ENCODE data around the gene DQX1. TPM values are rescaled to one million over a fixed set of nuclear protein-coding genes. Genes with fewer than 3 reads are reported as not detected.

DQX1 gene
- total and polyA plus RNA-seq, 12 donors: 0.17 to 0.32 (median 0.24) TPM; not detected in 8

DNA sequence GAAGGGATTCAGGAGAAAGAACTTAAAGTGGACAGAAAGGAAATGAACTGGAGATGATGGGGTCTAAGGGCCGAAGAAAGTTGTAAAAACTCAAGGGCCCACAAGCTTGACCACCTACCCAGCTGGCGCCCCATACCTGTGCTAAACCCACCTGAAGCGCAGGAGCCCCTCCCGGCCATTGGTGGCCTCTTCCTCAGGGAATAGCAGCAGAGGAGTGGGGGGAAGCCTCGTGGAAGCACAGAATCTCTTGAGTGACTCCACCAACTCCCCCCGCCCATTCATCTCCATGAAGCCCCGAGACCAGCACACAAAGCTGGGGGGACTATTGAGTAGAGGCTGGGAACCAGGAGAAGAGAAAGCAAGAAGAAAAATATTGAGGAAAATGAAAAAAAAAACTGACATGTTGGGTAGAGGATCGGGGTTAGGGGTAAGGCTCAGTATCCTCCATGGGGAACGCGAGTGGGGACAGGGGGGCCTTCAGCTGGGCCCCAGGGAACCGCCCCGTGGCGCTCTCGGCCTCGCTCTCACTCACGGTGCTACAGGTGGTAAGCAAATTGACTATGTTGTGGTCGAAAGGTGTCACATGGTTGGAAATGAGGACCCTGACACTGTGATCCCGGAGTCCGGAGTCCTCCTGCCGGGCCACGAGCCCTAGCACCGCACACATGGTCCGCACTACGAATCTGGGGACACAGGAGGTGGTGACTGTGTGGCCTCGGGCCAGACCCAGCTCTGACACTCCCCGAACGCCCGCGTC, 2.7 kb upstream of the DQX1 start:
- WGBS, 4 donors: 15 to 26% (median 20%) methylated on average over 18 to 29 of the region's 29 CpGs
- no peak for DNase-seq
- Histone ChIP-seq H3K36me3 (replicated peaks in 1 of 2) (peaks cover 0 to 34% of the 10 kb centered on the region in 2 donors), H3K27ac (peak overlapping the region; percentile 65 to 93 (median 83)), H3K4me3 (peak overlapping the region; percentile 63 to 87 (median 78)), H3K27me3 (no peaks in the 10 kb centered on the region), H3K9me3 (replicated peaks in 1 of 3) (no peaks in the 10 kb centered on the region), H3K4me1 (replicated peaks in 1 of 2) (peaks cover 11 to 15% of the 10 kb centered on the region in 2 donors)
- intact Hi-C loops (cut with DNase I): loop anchor here (2.0 to 5.0 kb wide), 2 partner anchors 22 to 41 kb away; partner anchors contain the start of gene PCGF1 (in 1 of the 2)
- no peak for TF ChIP-seq POLR2A (IDR thresholded peaks at IDR 0.05)
- TF ChIP-seq, protein P1, sequence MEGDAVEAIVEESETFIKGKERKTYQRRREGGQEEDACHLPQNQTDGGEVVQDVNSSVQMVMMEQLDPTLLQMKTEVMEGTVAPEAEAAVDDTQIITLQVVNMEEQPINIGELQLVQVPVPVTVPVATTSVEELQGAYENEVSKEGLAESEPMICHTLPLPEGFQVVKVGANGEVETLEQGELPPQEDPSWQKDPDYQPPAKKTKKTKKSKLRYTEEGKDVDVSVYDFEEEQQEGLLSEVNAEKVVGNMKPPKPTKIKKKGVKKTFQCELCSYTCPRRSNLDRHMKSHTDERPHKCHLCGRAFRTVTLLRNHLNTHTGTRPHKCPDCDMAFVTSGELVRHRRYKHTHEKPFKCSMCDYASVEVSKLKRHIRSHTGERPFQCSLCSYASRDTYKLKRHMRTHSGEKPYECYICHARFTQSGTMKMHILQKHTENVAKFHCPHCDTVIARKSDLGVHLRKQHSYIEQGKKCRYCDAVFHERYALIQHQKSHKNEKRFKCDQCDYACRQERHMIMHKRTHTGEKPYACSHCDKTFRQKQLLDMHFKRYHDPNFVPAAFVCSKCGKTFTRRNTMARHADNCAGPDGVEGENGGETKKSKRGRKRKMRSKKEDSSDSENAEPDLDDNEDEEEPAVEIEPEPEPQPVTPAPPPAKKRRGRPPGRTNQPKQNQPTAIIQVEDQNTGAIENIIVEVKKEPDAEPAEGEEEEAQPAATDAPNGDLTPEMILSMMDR (IDR thresholded peaks at IDR 0.05): no peak

DNA sequence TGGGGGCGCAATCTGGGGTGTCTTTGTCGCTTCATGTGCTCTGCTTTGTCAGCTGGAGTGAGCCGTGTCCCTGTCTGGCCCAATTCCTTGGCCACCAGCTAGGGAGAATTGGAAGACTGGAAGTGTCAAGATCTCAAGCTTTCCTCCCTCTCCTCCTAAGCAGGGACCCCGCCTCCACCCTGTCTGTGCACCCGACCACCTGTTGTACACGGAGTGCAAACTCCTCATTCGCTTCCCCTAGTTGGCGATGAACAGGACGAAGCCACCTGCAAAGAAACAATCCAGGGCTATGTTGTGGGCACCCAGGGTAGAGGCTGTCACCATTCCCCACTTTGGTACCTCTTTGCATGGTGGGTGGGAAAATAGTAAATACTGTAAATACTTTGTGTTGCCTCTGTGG, 1.7 kb upstream of the DQX1 start:
- WGBS, 4 donors: 92 to 98% (median 94%) methylated on average over 9 of the region's 9 CpGs
- no peak overlapping the region for H3K27ac ChIP-seq
- H3K27me3 ChIP-seq: no peaks in the 10 kb centered on the region
- intact Hi-C loops (cut with DNase I): loop anchor here (2.0 to 5.0 kb wide), 2 partner anchors 21 to 40 kb away; partner anchors contain the start of gene PCGF1 (in 1 of the 2)
- no peak for DNase-seq
- H3K36me3 ChIP-seq (replicated peaks in 1 of 2): peaks cover 0 to 26% of the 10 kb centered on the region in 2 donors
- peaks cover 11 to 15% of the 10 kb centered on the region in 2 donors for H3K4me1 ChIP-seq (replicated peaks in 1 of 2)
- no peak overlapping the region for H3K4me3 ChIP-seq
- no peaks in the 10 kb centered on the region for H3K9me3 ChIP-seq (replicated peaks in 1 of 3)
- no peak for TF ChIP-seq POLR2A (IDR thresholded peaks at IDR 0.05)
- TF ChIP-seq, protein P1 (IDR thresholded peaks at IDR 0.05): no peak

DNA sequence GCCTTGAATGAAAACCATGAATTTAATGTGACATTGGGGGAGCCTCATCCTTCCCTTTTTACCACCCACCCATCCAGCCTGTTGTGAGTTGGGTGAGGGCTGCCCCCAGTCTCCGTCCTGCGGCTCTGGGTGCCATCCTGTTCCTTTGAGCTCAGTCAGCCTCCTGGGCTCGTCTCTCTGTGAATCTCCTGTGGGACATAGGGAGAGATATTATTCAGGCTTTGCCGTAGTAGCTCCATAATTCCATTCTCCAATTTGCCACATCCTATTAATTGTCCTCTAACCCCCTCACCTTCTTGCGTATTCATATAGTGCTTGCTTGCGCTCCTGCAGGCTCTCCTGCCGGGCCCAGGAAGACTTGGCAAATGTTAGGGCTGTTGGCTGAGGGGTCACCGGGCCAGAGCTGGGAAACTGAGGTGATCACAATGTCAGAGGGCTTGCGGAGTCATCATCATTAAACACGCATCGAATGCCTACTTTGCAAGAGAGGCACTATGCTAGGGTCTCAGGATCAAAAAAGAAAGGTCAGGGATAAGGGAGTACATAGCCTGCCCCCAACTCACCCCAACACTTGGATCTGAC, 709 bp upstream of the DQX1 start:
- no peak for DNase-seq
- Histone ChIP-seq H3K4me1 (replicated peaks in 1 of 2) (peaks cover 11 to 15% of the 10 kb centered on the region in 2 donors), H3K4me3 (no peak overlapping the region), H3K27me3 (no peaks in the 10 kb centered on the region), H3K27ac (no peak overlapping the region), H3K36me3 (replicated peaks in 1 of 2) (peaks cover 0 to 21% of the 10 kb centered on the region in 2 donors), H3K9me3 (replicated peaks in 1 of 3) (no peaks in the 10 kb centered on the region)
- WGBS, 4 donors: 96 to 99% (median 97%) methylated on average over 11 of the region's 11 CpGs
- intact Hi-C loops (cut with DNase I): loop anchor here in 1 of 2 donors (5.0 kb wide), 1 partner anchor 39 kb away; no protein-coding TSS in a partner anchor
- TF ChIP-seq, protein P1 (IDR thresholded peaks at IDR 0.05): no peak
- TF ChIP-seq POLR2A (IDR thresholded peaks at IDR 0.05): no peak

DNA sequence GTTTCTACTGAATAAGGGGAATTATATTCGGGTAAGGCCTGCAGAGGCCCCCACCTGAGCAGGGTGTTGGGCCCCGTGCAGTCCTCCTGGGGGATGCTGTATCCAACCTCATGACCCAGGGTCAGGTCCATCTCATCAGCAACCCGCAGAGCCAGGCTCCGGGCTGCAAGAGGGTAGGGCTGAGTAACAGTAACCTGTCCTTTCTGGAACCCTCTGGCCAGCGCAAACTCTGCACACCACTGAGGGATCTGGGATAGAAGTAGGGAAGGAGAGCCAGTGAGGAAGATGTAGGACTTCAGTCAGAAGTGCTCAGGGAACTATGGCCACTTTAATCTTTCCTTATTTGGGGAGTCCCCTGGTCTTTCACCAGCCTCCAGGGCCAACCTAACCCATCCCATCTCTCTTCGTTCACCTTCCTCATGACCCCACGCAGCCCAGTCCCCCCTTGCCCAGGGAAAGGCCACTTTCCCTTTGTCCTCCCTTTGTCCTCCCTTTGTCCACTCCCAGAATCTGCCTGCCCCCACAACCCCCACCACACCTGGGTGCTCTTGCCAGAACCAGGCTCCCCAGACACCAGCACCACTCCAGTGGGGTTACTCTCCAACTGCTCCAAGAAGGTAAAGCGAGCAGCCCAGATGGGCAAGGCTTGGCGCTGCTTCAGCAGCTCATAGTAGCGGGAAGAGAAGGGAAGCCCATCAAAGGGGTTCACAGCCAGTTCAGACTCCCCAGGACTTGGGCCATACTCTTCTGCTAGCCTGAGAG, 895 bp downstream of the DQX1 start:
- peaks cover 0 to 21% of the 10 kb centered on the region in 2 donors for H3K36me3 ChIP-seq (replicated peaks in 1 of 2)
- H3K9me3 ChIP-seq (replicated peaks in 1 of 3): no peaks in the 10 kb centered on the region
- H3K27me3 ChIP-seq: peaks cover 6% of the 10 kb centered on the region
- peaks cover 9 to 11% of the 10 kb centered on the region in 2 donors for H3K4me1 ChIP-seq (replicated peaks in 1 of 2)
- TF ChIP-seq, protein P1 (IDR thresholded peaks at IDR 0.05): no peak
- TF ChIP-seq POLR2A (IDR thresholded peaks at IDR 0.05): no peak
- intact Hi-C loops (cut with DNase I): loop anchor here in 1 of 2 donors (5.0 kb wide), 1 partner anchor 38 kb away; no protein-coding TSS in a partner anchor
- no peak for DNase-seq
- H3K27ac ChIP-seq: no peak overlapping the region
- H3K4me3 ChIP-seq: no peak overlapping the region
- WGBS, 4 donors: 92 to 99% (median 97%) methylated on average over 10 of the region's 10 CpGs
